ENCODE data around the gene MRPS34. TPM values are rescaled to one million over a fixed set of nuclear protein-coding genes. Genes with fewer than 3 reads are reported as not detected.

Gene MRPS34
- total RNA-seq, 4 donors from 2014 or later = 34.1 to 62.4 (median 57.2) TPM

GRCh38 chr16:1775006-1775845 lies 2.3 kb upstream of the MRPS34 start:
- no peak for TF ChIP-seq CTCF (IDR thresholded peaks at IDR 0.05; ENCODE audit: low read depth)

- TF ChIP-seq CTCF (IDR thresholded peaks at IDR 0.05; ENCODE audit: low read depth) = no peak
These were observed 1.5 kb upstream of the MRPS34 start for GRCh38 chr16:1774448-1774780.

- no peak for TF ChIP-seq CTCF (IDR thresholded peaks at IDR 0.05; ENCODE audit: low read depth)
These were observed 941 bp upstream of the MRPS34 start for GRCh38 chr16:1773703-1774447.

GRCh38 chr16:1772362-1772907 lies 499 bp downstream of the MRPS34 start, which contains the start of gene EME2:
EME2 (plus strand) TSS chr16:1772810; CDS start chr16:1773228, 418 bp downstream.
- TF ChIP-seq CTCF (IDR thresholded peaks at IDR 0.05; ENCODE audit: low read depth) = no peak

GRCh38 chr16:1771864-1772361 lies 1.0 kb downstream of the MRPS34 start:
- no peak for TF ChIP-seq CTCF (IDR thresholded peaks at IDR 0.05; ENCODE audit: low read depth)

- no peak for TF ChIP-seq CTCF (IDR thresholded peaks at IDR 0.05; ENCODE audit: low read depth)
These were observed 1.6 kb downstream of the MRPS34 start, which contains the start of gene NME3 for GRCh38 chr16:1771188-1771863. NME3 (minus strand) TSS chr16:1771543; CDS start chr16:1771534, 9 bp downstream.

Data from subcutaneous adipose tissue (tissue), 4 donors.